ENCODE measurements around the gene PDE11A.
"Not testable (repeated sequence)": the region's sequence is repeated elsewhere in the genome, so short reads cannot be mapped to it uniquely, and the experiment has no call there.

Gene PDE11A

GRCh38 chr2:177970670-177971454, 101.7 kb downstream of the PDE11A start:
- TF ChIP-seq GATA1 (IDR thresholded peaks at IDR 0.05; ENCODE audit: low read depth, low read length) (no peak), POLR2A (IDR thresholded peaks at IDR 0.05; ENCODE audit: low read length) (no peak)
- no peak for DNase-seq

DNA sequence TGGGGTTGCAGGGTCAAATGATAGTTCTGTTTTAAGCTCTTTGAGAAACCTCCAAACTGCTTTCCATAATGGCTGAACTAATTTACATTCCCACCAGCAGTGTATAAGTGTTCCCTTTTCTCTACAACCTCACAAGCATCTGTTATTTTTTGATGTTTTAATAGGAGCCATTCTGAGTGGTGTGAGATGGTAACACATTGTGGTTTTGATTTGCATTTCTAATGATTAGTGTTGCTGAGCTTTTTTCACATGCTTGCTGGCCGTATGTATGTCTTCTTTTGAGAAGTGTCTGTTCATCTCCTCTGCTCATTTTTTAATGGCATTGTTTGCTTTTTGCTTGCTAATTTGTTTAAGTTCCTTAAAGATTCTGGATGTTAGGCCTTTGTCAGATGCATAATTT, 107.7 kb downstream of the PDE11A start:
- no peak for TF ChIP-seq POLR2A (IDR thresholded peaks at IDR 0.05; ENCODE audit: low read length)
- no peak for TF ChIP-seq GATA1 (IDR thresholded peaks at IDR 0.05; ENCODE audit: low read depth, low read length)
- DNase-seq, result no peak

DNA sequence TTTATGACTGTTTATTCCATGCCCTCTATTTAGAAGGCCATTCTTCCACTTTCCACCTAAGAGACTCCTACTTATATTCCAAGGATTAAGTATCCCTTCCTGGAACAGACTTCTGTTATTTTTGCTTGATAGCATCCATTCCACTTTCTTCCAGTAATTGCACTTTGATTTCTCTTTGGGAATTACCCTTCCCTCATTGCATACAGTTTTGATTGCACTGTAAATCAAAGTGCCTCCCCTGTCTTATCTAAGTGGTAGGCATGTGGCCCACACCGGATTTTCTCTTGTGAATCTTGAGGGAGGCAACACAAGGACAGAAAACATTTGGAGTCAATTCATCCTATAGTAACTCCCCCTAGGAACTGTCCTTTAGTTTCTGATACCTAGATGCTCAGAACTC, 120.4 kb downstream of the PDE11A start:
- TF ChIP-seq POLR2A (IDR thresholded peaks at IDR 0.05; ENCODE audit: low read length) (no peak), GATA1 (IDR thresholded peaks at IDR 0.05; ENCODE audit: low read depth, low read length) (no peak)

DNA sequence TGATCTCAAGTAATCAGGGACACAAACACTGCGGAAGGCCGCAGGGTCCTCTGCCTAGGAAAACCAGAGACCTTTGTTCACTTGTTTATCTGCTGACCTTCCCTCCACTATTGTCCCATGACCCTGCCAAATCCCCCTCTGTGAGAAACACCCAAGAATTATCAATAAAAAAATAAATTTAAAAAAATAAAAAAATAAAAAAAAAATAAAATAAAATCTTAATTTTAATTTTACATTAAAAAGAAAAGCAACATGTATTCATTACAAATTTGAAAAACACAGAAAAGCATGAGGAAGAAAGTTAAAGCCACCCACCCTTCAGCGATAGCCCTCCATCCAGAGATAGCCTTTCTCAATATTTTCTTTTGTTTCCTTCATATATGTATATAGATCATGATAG, 125.0 kb downstream of the PDE11A start:
- DNase-seq, result not testable (repeated sequence)

More for the DNA sequence above, 120.4 kb downstream of the PDE11A start:
- DNase-seq, result no peak

GRCh38 chr2:177944530-177944929, 128.0 kb downstream of the PDE11A start:
- not testable (repeated sequence) for DNase-seq

- TF ChIP-seq GATA1 (IDR thresholded peaks at IDR 0.05; ENCODE audit: low read depth, low read length) (no peak), POLR2A (IDR thresholded peaks at IDR 0.05; ENCODE audit: low read length) (no peak)
- DNase-seq, result no peak
Observed at GRCh38 chr2:177942731-177943130, 129.8 kb downstream of the PDE11A start.

GRCh38 chr2:177939211-177939610, 133.4 kb downstream of the PDE11A start:
- no peak for DNase-seq
- TF ChIP-seq POLR2A (IDR thresholded peaks at IDR 0.05; ENCODE audit: low read length) (no peak), GATA1 (IDR thresholded peaks at IDR 0.05; ENCODE audit: low read depth, low read length) (no peak)

- TF ChIP-seq GATA1 (IDR thresholded peaks at IDR 0.05; ENCODE audit: low read depth, low read length) (no peak), POLR2A (IDR thresholded peaks at IDR 0.05; ENCODE audit: low read length) (no peak)
- no peak for DNase-seq
Observed at GRCh38 chr2:177930916-177931315, 141.7 kb downstream of the PDE11A start.

GRCh38 chr2:177929662-177930522, 142.7 kb downstream of the PDE11A start:
- no peak for DNase-seq
- TF ChIP-seq POLR2A (IDR thresholded peaks at IDR 0.05; ENCODE audit: low read length) (no peak), GATA1 (IDR thresholded peaks at IDR 0.05; ENCODE audit: low read depth, low read length) (no peak)

- TF ChIP-seq POLR2A (IDR thresholded peaks at IDR 0.05; ENCODE audit: low read length) (no peak), GATA1 (IDR thresholded peaks at IDR 0.05; ENCODE audit: low read depth, low read length) (no peak)
Observed at GRCh38 chr2:177923323-177923722, 149.3 kb downstream of the PDE11A start.

GRCh38 chr2:177921726-177922125, 150.9 kb downstream of the PDE11A start:
- TF ChIP-seq GATA1 (IDR thresholded peaks at IDR 0.05; ENCODE audit: low read depth, low read length), result no peak
- no peak for TF ChIP-seq POLR2A (IDR thresholded peaks at IDR 0.05; ENCODE audit: low read length)
- DNase-seq, result no peak

More at GRCh38 chr2:177923323-177923722, 149.3 kb downstream of the PDE11A start:
- DNase-seq, result no peak

GRCh38 chr2:177917169-177917568, 155.4 kb downstream of the PDE11A start:
- TF ChIP-seq GATA1 (IDR thresholded peaks at IDR 0.05; ENCODE audit: low read depth, low read length) (no peak), POLR2A (IDR thresholded peaks at IDR 0.05; ENCODE audit: low read length) (no peak)
- no peak for DNase-seq

GRCh38 chr2:177916342-177916741, 156.2 kb downstream of the PDE11A start:
- no peak for TF ChIP-seq GATA1 (IDR thresholded peaks at IDR 0.05; ENCODE audit: low read depth, low read length)
- no peak for TF ChIP-seq POLR2A (IDR thresholded peaks at IDR 0.05; ENCODE audit: low read length)

GRCh38 chr2:177914247-177914646, 158.3 kb downstream of the PDE11A start:
- TF ChIP-seq GATA1 (IDR thresholded peaks at IDR 0.05; ENCODE audit: low read depth, low read length) (no peak), POLR2A (IDR thresholded peaks at IDR 0.05; ENCODE audit: low read length) (no peak)
- DNase-seq, result no peak

More at GRCh38 chr2:177916342-177916741, 156.2 kb downstream of the PDE11A start:
- DNase-seq, result no peak

DNA sequence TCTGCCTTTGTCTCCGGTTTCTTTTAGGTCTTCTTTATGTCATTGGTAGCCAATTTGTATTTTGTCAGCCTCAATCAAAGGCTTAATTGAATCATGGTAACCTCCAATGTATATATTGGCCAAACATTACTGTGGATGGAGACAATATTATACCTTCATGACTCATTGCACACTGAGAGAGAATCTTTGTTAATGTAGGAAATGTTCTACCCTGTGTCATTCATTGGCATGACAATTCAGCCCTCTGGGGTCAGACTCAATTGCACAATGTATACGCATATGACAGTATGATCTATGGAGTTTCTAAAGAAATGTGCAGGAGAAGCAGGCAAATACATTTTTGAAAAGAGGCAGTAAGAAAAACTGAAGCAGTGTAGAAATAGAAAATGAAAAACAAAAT, 162.6 kb downstream of the PDE11A start:
- DNase-seq, result no peak

More for the DNA sequence above, 162.6 kb downstream of the PDE11A start:
- no peak for TF ChIP-seq GATA1 (IDR thresholded peaks at IDR 0.05; ENCODE audit: low read depth, low read length)
